Muscle of leg (tissue), 11 donors: ENCODE data around the gene PDSS1. TPM values are rescaled to one million over a fixed set of nuclear protein-coding genes. Genes with fewer than 3 reads are reported as not detected.

ENCODE experiments used
- DNase-seq: peaks from one replicate; pipeline ENCODE4 v3.0.0; 2013
- H3K27ac ChIP-seq: one replicate; pipeline ENCODE4 v1.5.1; 2013; ENCODE audit warnings: mild to moderate bottlenecking, low read length, control low read depth
- H3K27me3 ChIP-seq: one replicate; pipeline ENCODE4 v1.6.1; 2013; ENCODE audit warnings: low read length; ENCODE audit not compliant: control insufficient read depth, insufficient read depth
- H3K36me3 ChIP-seq: one replicate; pipeline ENCODE4 v1.6.1; 2013; ENCODE audit warnings: low read length; ENCODE audit not compliant: control insufficient read depth, insufficient read depth
- H3K4me1 ChIP-seq: one replicate; pipeline ENCODE4 v1.6.1; 2013; ENCODE audit warnings: low read length; ENCODE audit not compliant: control insufficient read depth, insufficient read depth
- H3K4me3 ChIP-seq: one replicate; pipeline ENCODE4 v1.5.1; 2013; ENCODE audit warnings: low read length, control low read depth
- H3K9me3 ChIP-seq: replicated peaks from 2 replicates; pipeline ENCODE4 v1.6.1; 2013; ENCODE audit warnings: low read depth, low read length; ENCODE audit not compliant: control insufficient read depth
- WGBS: methylation state at CpG from one replicate; pipeline ENCODE4 v1.1.5; 2013; ENCODE audit warnings: missing lambda C conversion rate; ENCODE audit not compliant: insufficient coverage; 5-methylcytosine and 5-hydroxymethylcytosine counted together
- polyA plus RNA-seq, 8 donors: library from polyadenylated mRNA; unstranded; fragments of 120-200 nt; gene quantifications; one replicate each; pipeline versions ENCODE4 v1.2.1 to v1.2.3, GENCODE V29; 2013; ENCODE audit warnings: inconsistent platforms in 1 of 8, low replicate concordance in 1 of 8; ENCODE audit not compliant: insufficient read length in 8 of 8, insufficient read depth in 1 of 8
- total RNA-seq: library from RNA; stranded (reverse); fragments of 120-200 nt; gene quantifications from one replicate; pipeline ENCODE4 v1.2.4, GENCODE V29; 2013

The PDSS1 gene
- total and polyA plus RNA-seq, 9 donors: 7.1 to 10.1 (median 8.4) TPM

GRCh38 chr10:26735435-26735834 is 37.9 kb downstream of the PDSS1 start:
- 100% methylated on average over 2 of the region's 4 CpGs for WGBS
- DNase-seq: no peak
- H3K4me3 ChIP-seq: no peak overlapping the region
- H3K27me3 ChIP-seq: no peaks in the 10 kb centered on the region
- no peak overlapping the region for H3K27ac ChIP-seq
- H3K4me1 ChIP-seq: no peaks in the 10 kb centered on the region
- peaks cover 50% of the 10 kb centered on the region for H3K36me3 ChIP-seq
- H3K9me3 ChIP-seq: no peaks in the 10 kb centered on the region

- no peak overlapping the region for H3K4me3 ChIP-seq
- peaks cover 48% of the 10 kb centered on the region for H3K36me3 ChIP-seq
- whole genome bisulfite sequencing: 40% methylated on average over 1 of the region's 1 CpG
- no peak overlapping the region for H3K27ac ChIP-seq
- DNase-seq: peak; percentile 63
- no peaks in the 10 kb centered on the region for H3K9me3 ChIP-seq
- no peaks in the 10 kb centered on the region for H3K4me1 ChIP-seq
- no peaks in the 10 kb centered on the region for H3K27me3 ChIP-seq
These were observed 40.2 kb downstream of the PDSS1 start for GRCh38 chr10:26737730-26738129.

GRCh38 chr10:26738301-26738911 is 40.9 kb downstream of the PDSS1 start:
- no peaks in the 10 kb centered on the region for H3K27me3 ChIP-seq
- peaks cover 49% of the 10 kb centered on the region for H3K36me3 ChIP-seq
- H3K4me3 ChIP-seq: no peak overlapping the region
- H3K4me1 ChIP-seq: no peaks in the 10 kb centered on the region
- no peak overlapping the region for H3K27ac ChIP-seq
- DNase-seq: no peak
- no CpG with 5 or more reads among the region's 5 CpGs for WGBS
- no peaks in the 10 kb centered on the region for H3K9me3 ChIP-seq

GRCh38 chr10:26739071-26739631 is 41.6 kb downstream of the PDSS1 start:
- Histone ChIP-seq H3K36me3 (peaks cover 43% of the 10 kb centered on the region), H3K9me3 (no peaks in the 10 kb centered on the region), H3K4me3 (no peak overlapping the region), H3K4me1 (no peaks in the 10 kb centered on the region), H3K27me3 (no peaks in the 10 kb centered on the region), H3K27ac (no peak overlapping the region)
- no peak for DNase-seq
- no CpG with 5 or more reads among the region's 6 CpGs for WGBS

GRCh38 chr10:26741368-26741767 is 43.9 kb downstream of the PDSS1 start:
- H3K9me3 ChIP-seq: no peaks in the 10 kb centered on the region
- no peak overlapping the region for H3K27ac ChIP-seq
- no peak for DNase-seq
- no peak overlapping the region for H3K4me3 ChIP-seq
- H3K36me3 ChIP-seq: peaks cover 33% of the 10 kb centered on the region
- H3K4me1 ChIP-seq: no peaks in the 10 kb centered on the region
- 100% methylated on average over 2 of the region's 4 CpGs for WGBS
- no peaks in the 10 kb centered on the region for H3K27me3 ChIP-seq

- Histone ChIP-seq H3K9me3 (no peaks in the 10 kb centered on the region), H3K4me1 (no peaks in the 10 kb centered on the region), H3K27ac (no peak overlapping the region), H3K36me3 (peaks cover 22% of the 10 kb centered on the region), H3K4me3 (no peak overlapping the region), H3K27me3 (no peaks in the 10 kb centered on the region)
- DNase-seq: no peak
- WGBS: no CpG with 5 or more reads among the region's 2 CpGs
These were observed 45.6 kb downstream of the PDSS1 start for GRCh38 chr10:26743091-26743490.

GRCh38 chr10:26743841-26744240 is 46.3 kb downstream of the PDSS1 start:
- Histone ChIP-seq H3K4me3 (no peak overlapping the region), H3K27ac (no peak overlapping the region), H3K27me3 (no peaks in the 10 kb centered on the region), H3K4me1 (no peaks in the 10 kb centered on the region), H3K9me3 (no peaks in the 10 kb centered on the region), H3K36me3 (peaks cover 22% of the 10 kb centered on the region)
- no CpG with 5 or more reads among the region's 1 CpG for WGBS
- DNase-seq: no peak

GRCh38 chr10:26746061-26746460 is 48.6 kb downstream of the PDSS1 start:
- no peak overlapping the region for H3K4me3 ChIP-seq
- H3K4me1 ChIP-seq: no peaks in the 10 kb centered on the region
- no peaks in the 10 kb centered on the region for H3K27me3 ChIP-seq
- H3K9me3 ChIP-seq: no peaks in the 10 kb centered on the region
- H3K27ac ChIP-seq: no peak overlapping the region
- WGBS: 80% methylated on average over 2 of the region's 5 CpGs
- DNase-seq: no peak
- peaks cover 20% of the 10 kb centered on the region for H3K36me3 ChIP-seq

- no peaks in the 10 kb centered on the region for H3K27me3 ChIP-seq
- WGBS: 100% methylated on average over 1 of the region's 4 CpGs
- no peak overlapping the region for H3K27ac ChIP-seq
- peaks cover 10% of the 10 kb centered on the region for H3K36me3 ChIP-seq
- DNase-seq: no peak
- H3K4me3 ChIP-seq: no peak overlapping the region
- H3K9me3 ChIP-seq: no peaks in the 10 kb centered on the region
- no peaks in the 10 kb centered on the region for H3K4me1 ChIP-seq
These were observed 58.0 kb downstream of the PDSS1 start for GRCh38 chr10:26755443-26755903.

- Histone ChIP-seq H3K4me1 (no peaks in the 10 kb centered on the region), H3K27ac (no peak overlapping the region), H3K4me3 (no peak overlapping the region), H3K27me3 (no peaks in the 10 kb centered on the region), H3K9me3 (no peaks in the 10 kb centered on the region), H3K36me3 (peaks cover 7% of the 10 kb centered on the region)
- 75% methylated on average over 4 of the region's 4 CpGs for WGBS
- DNase-seq: no peak
These were observed 61.5 kb downstream of the PDSS1 start for GRCh38 chr10:26759008-26759407.
